SU-DHL-6 (cell line): ENCODE results near the gene BOD1L1.

Experiments
- H2AFZ ChIP-seq: fragments of 200-600 bp; sonication (generic); 2 replicates; pipeline ENCODE4 v1.6.1; 2014; ENCODE audit warnings: low read depth, mild to moderate bottlenecking, moderate library complexity, mixed read lengths, antibody characterized with exemption, low read length; ENCODE audit not compliant: severe bottlenecking
- H3F3A ChIP-seq: fragments of 200-600 bp; shearing (Covaris generic); 2 replicates; pipeline ENCODE4 v1.6.0; 2016; ENCODE audit warnings: antibody characterized with exemption, mild to moderate bottlenecking; ENCODE audit not compliant: insufficient read depth
- H3K27ac ChIP-seq: fragments of 200-600 bp; sonication (generic); 2 replicates; pipeline ENCODE4 v1.5.1; 2016; ENCODE audit warnings: low read depth, mild to moderate bottlenecking, low read length, moderate library complexity, mixed read lengths
- H3K27me3 ChIP-seq: fragments of 200-600 bp; sonication (generic), shearing (Covaris generic); 2 replicates; pipeline ENCODE4 v1.6.0; 2014; ENCODE audit warnings: mild to moderate bottlenecking, low read length
- H3K36me3 ChIP-seq: fragments of 200-600 bp; sonication (generic); 2 replicates; pipeline ENCODE4 v1.6.1; 2014; ENCODE audit warnings: mild to moderate bottlenecking, low read length, mixed read lengths
- H3K4me2 ChIP-seq: fragments of 300-600, 200-600 bp; shearing (Covaris generic), sonication (generic); 2 replicates; pipeline ENCODE4 v1.6.0; 2014; ENCODE audit warnings: low read length, low read depth, mild to moderate bottlenecking; ENCODE audit not compliant: poor library complexity, severe bottlenecking
- H3K4me3 ChIP-seq: fragments of 200-600 bp; sonication (generic); 2 replicates; pipeline ENCODE4 v1.5.1; 2014; ENCODE audit warnings: antibody characterized with exemption, low read length, mild to moderate bottlenecking, mixed read lengths; ENCODE audit not compliant: insufficient read depth, poor library complexity, severe bottlenecking
- H3K79me2 ChIP-seq: fragments of 200-600 bp; sonication (generic); 2 replicates; pipeline ENCODE4 v1.6.1; 2014; ENCODE audit warnings: mild to moderate bottlenecking, low read length, moderate library complexity; ENCODE audit not compliant: insufficient read depth
- H3K9ac ChIP-seq: fragments of 200-600 bp; sonication (generic); 2 replicates; pipeline ENCODE4 v1.7.0; 2014; ENCODE audit warnings: mild to moderate bottlenecking, low read length
- H3K9me2 ChIP-seq: fragments of 200-600 bp; sonication (generic); replicated peaks from 2 replicates; pipeline ENCODE4 v1.6.1; 2014; ENCODE audit warnings: low read length; ENCODE audit not compliant: insufficient read depth
- H3K9me3 ChIP-seq: fragments of 200-600 bp; sonication (generic); 2 replicates; pipeline ENCODE4 v1.6.1; 2014; ENCODE audit warnings: low read length, mixed read lengths; ENCODE audit not compliant: insufficient read depth
- H4K20me1 ChIP-seq: fragments of 200-600 bp; sonication (generic); 2 replicates; pipeline ENCODE4 v1.6.1; 2014; ENCODE audit warnings: low read depth, mild to moderate bottlenecking, antibody characterized with exemption, low read length, moderate library complexity, mixed read lengths
- CTCF ChIP-seq: fragments of 200-600 bp; sonication (generic); IDR thresholded peaks from one replicate; pipeline ENCODE4 v1.5.1; 2017; ENCODE audit warnings: antibody characterized with exemption, mild to moderate bottlenecking, low read length, moderate library complexity; ENCODE audit not compliant: insufficient read depth, poor library complexity, severe bottlenecking
- EZH2phosphoT487 ChIP-seq: fragments of 200-600 bp; sonication (generic), shearing (Covaris generic); conservative IDR thresholded peaks from 2 replicates; pipeline ENCODE4 v1.6.1; 2018; ENCODE audit warnings: mild to moderate bottlenecking, antibody characterized with exemption, low read length, moderate library complexity, mixed read lengths

The BOD1L1 gene

GRCh38 chr4:13670456-13671160, 43.1 kb upstream of the BOD1L1 start:
- Histone ChIP-seq H3K27ac (no peak overlapping the region), H3K4me3 (no peak overlapping the region)

GRCh38 chr4:13665701-13666660, 38.5 kb upstream of the BOD1L1 start:
- no peaks in the 10 kb centered on the region for H3K79me2 ChIP-seq
- no peak overlapping the region for H3K4me3 ChIP-seq
- no peaks in the 10 kb centered on the region for H3K36me3 ChIP-seq
- no peak overlapping the region for H3K27ac ChIP-seq
- H2AFZ ChIP-seq = no peak overlapping the region
- no peaks in the 10 kb centered on the region for H4K20me1 ChIP-seq
- TF ChIP-seq CTCF (no peak), EZH2phosphoT487 (no peak)
- H3K9me2 ChIP-seq = no peaks in the 10 kb centered on the region
- H3F3A ChIP-seq = no peaks in the 10 kb centered on the region
- H3K9me3 ChIP-seq = no peaks in the 10 kb centered on the region
- H3K9ac ChIP-seq = no peak overlapping the region
- no peak overlapping the region for H3K4me2 ChIP-seq
- no peaks in the 10 kb centered on the region for H3K27me3 ChIP-seq

More at GRCh38 chr4:13670456-13671160, 43.1 kb upstream of the BOD1L1 start:
- TF ChIP-seq EZH2phosphoT487 (no peak), CTCF (no peak)
- Histone ChIP-seq H3F3A (no peaks in the 10 kb centered on the region), H3K27me3 (no peaks in the 10 kb centered on the region), H3K9ac (no peak overlapping the region), H3K9me2 (no peaks in the 10 kb centered on the region), H3K79me2 (no peaks in the 10 kb centered on the region), H3K4me2 (no peak overlapping the region), H2AFZ (no peak overlapping the region), H3K9me3 (no peaks in the 10 kb centered on the region), H4K20me1 (no peaks in the 10 kb centered on the region), H3K36me3 (no peaks in the 10 kb centered on the region)

GRCh38 chr4:13659341-13660070, 32.0 kb upstream of the BOD1L1 start:
- H3F3A ChIP-seq = no peaks in the 10 kb centered on the region
- no peak overlapping the region for H3K27ac ChIP-seq
- TF ChIP-seq CTCF (no peak), EZH2phosphoT487 (no peak)
- H3K4me2 ChIP-seq = no peak overlapping the region
- no peaks in the 10 kb centered on the region for H4K20me1 ChIP-seq
- H3K9me2 ChIP-seq = no peaks in the 10 kb centered on the region
- H3K9ac ChIP-seq = no peak overlapping the region
- no peak overlapping the region for H2AFZ ChIP-seq
- no peaks in the 10 kb centered on the region for H3K79me2 ChIP-seq
- no peak overlapping the region for H3K4me3 ChIP-seq
- no peaks in the 10 kb centered on the region for H3K9me3 ChIP-seq
- no peaks in the 10 kb centered on the region for H3K27me3 ChIP-seq
- H3K36me3 ChIP-seq = no peaks in the 10 kb centered on the region
